A673 (cell line): ENCODE results near the gene HIP1. TPM values are rescaled to one million over a fixed set of nuclear protein-coding genes. Genes with fewer than 3 reads are reported as not detected.
"Not testable (repeated sequence)": the region's sequence is repeated elsewhere in the genome, so short reads cannot be mapped to it uniquely, and the experiment has no call there.

Experiments
- BruUV-seq: library from RNA; stranded (reverse); fragments of 400-500 nt; replicated peaks from 2 replicates; lab custom pipeline; 2021; lab: Mats Ljungman, UMichigan
- CTCF ChIA-PET: fragments of 300-600 bp; sonication (Branson Sonifier 250); formaldehyde crosslinking; loops from one replicate; lab custom pipeline; 2022; ENCODE audit warnings: antibody characterized with exemption; lab: Charles Lee
- POLR2A ChIA-PET: fragments of 300-600 bp; sonication (Branson Sonifier 250); formaldehyde crosslinking; loops from one replicate; lab custom pipeline; 2022; ENCODE audit warnings: antibody characterized with exemption; ENCODE audit not compliant: low non-redundant PET; lab: Charles Lee
- DNase-seq: peaks from one replicate; pipeline ENCODE4 v3.0.0-alpha.2; 2015; ENCODE audit warnings: low spot score
- H3K27ac ChIP-seq: fragments of 200-600 bp; sonication (generic); 2 replicates; pipeline ENCODE4 v1.5.1; 2016; ENCODE audit warnings: mixed run types, low read depth, mild to moderate bottlenecking, mixed read lengths, antibody characterized with exemption, low read length; ENCODE audit not compliant: poor library complexity, severe bottlenecking
- H3K27me3 ChIP-seq: fragments of 200-600 bp; sonication (generic); replicated peaks from 2 replicates; pipeline ENCODE4 v1.6.1; 2017; ENCODE audit warnings: mixed run types, low read depth, mild to moderate bottlenecking, mixed read lengths, antibody characterized with exemption, low read length; ENCODE audit not compliant: insufficient read depth, poor library complexity
- H3K36me3 ChIP-seq: fragments of 200-600 bp; sonication (generic); 2 replicates; pipeline ENCODE4 v1.6.1; 2016; ENCODE audit warnings: mixed run types, mild to moderate bottlenecking, mixed read lengths, antibody characterized with exemption, low read length; ENCODE audit not compliant: insufficient read depth, poor library complexity, severe bottlenecking
- H3K4me1 ChIP-seq: fragments of 200-600 bp; sonication (generic); 2 replicates; pipeline ENCODE4 v1.6.1; 2017; ENCODE audit warnings: mixed run types, mild to moderate bottlenecking, mixed read lengths, antibody characterized with exemption, low read length; ENCODE audit not compliant: insufficient read depth, poor library complexity, severe bottlenecking
- H3K4me3 ChIP-seq: fragments of 200-600 bp; sonication (generic); 2 replicates; pipeline ENCODE4 v1.5.1; 2016; ENCODE audit warnings: low read depth, mixed run types, mild to moderate bottlenecking, mixed read lengths, low read length; ENCODE audit not compliant: poor library complexity, severe bottlenecking
- H3K9me3 ChIP-seq: fragments of 200-600 bp; sonication (generic); 2 replicates; pipeline ENCODE4 v1.6.1; 2016; ENCODE audit warnings: mixed run types, low read depth, mild to moderate bottlenecking, mixed read lengths, antibody characterized with exemption, low read length; ENCODE audit not compliant: poor library complexity, severe bottlenecking
- CTCF ChIP-seq: fragments of 300-800, 200-600 bp; sonication (generic); conservative IDR thresholded peaks from 2 replicates; pipeline ENCODE4 v1.5.1; 2017; ENCODE audit warnings: low read depth, mild to moderate bottlenecking, antibody characterized with exemption, low read length, moderate library complexity, mixed read lengths
- EZH2 ChIP-seq: fragments of 200-600 bp; sonication (generic); IDR thresholded peaks from 2 replicates; pipeline ENCODE4 v1.6.1; 2017; ENCODE audit warnings: borderline replicate concordance, low read depth, mild to moderate bottlenecking, mixed read lengths, antibody characterized with exemption, low read length; ENCODE audit not compliant: poor library complexity, severe bottlenecking
- intact Hi-C: fragments of 100-400 bp; cut with micrococcal nuclease; formaldehyde crosslinking; loops from one replicate; pipeline ENCODE4 v1.10.0; 2022; ENCODE audit not compliant: unreplicated experiment
- total RNA-seq: library from RNA; stranded (reverse); gene quantifications from 2 replicates; pipeline ENCODE4 v1.2.3, GENCODE V29; 2021

The HIP1 gene
- total RNA-seq, 1 experiment from 2014 or later: 25.0 TPM

- Histone ChIP-seq H3K9me3 (no peaks in the 10 kb centered on the region), H3K27ac (no peak overlapping the region), H3K4me3 (no peak overlapping the region), H3K4me1 (peaks cover 8% of the 10 kb centered on the region), H3K27me3 (no peaks in the 10 kb centered on the region), H3K36me3 (no peaks in the 10 kb centered on the region)
- POLR2A ChIA-PET: no interaction called here
- no peak for DNase-seq
- TF ChIP-seq CTCF (no peak), EZH2 (no peak)
- intact Hi-C loops: no loop called here
- BruUV-seq: no TSS peak
- CTCF ChIA-PET: no interaction called here
Measured at GRCh38 chr7:75572396-75572795, 166.3 kb downstream of the HIP1 start.

GRCh38 chr7:75571209-75571608 is 167.5 kb downstream of the HIP1 start:
- no TSS peak for BruUV-seq
- POLR2A ChIA-PET: no interaction called here
- CTCF ChIA-PET: no interaction called here

GRCh38 chr7:75569629-75570282 is 169.0 kb downstream of the HIP1 start:
- H3K27me3 ChIP-seq, H3K27ac ChIP-seq, CTCF ChIA-PET, H3K9me3 ChIP-seq, BruUV-seq, POLR2A ChIA-PET, DNase-seq, H3K4me3 ChIP-seq, H3K4me1 ChIP-seq, intact Hi-C loops, H3K36me3 ChIP-seq: not testable (repeated sequence)

More at GRCh38 chr7:75571209-75571608, 167.5 kb downstream of the HIP1 start:
- Histone ChIP-seq H3K27ac (no peak overlapping the region), H3K4me3 (no peak overlapping the region), H3K4me1 (peaks cover 8% of the 10 kb centered on the region), H3K9me3 (no peaks in the 10 kb centered on the region), H3K36me3 (no peaks in the 10 kb centered on the region), H3K27me3 (no peaks in the 10 kb centered on the region)
- DNase-seq: no peak
- intact Hi-C loops: no loop called here
- TF ChIP-seq CTCF (no peak), EZH2 (no peak)

GRCh38 chr7:75567948-75568595 is 170.7 kb downstream of the HIP1 start:
- CTCF ChIA-PET: no interaction called here
- no peak for DNase-seq
- Histone ChIP-seq H3K9me3 (no peaks in the 10 kb centered on the region), H3K4me3 (no peak overlapping the region), H3K27ac (no peak overlapping the region), H3K27me3 (no peaks in the 10 kb centered on the region), H3K4me1 (no peaks in the 10 kb centered on the region), H3K36me3 (peaks cover 1% of the 10 kb centered on the region)
- TF ChIP-seq CTCF: no peak
- no peak for TF ChIP-seq EZH2
- no TSS peak for BruUV-seq
- intact Hi-C loops: no loop called here
- POLR2A ChIA-PET: no interaction called here
